BJ (cell line): ENCODE measurements around the gene SUMO4. TPM values are rescaled to one million over a fixed set of nuclear protein-coding genes. Genes with fewer than 3 reads are reported as not detected.

Experiments used
- CTCF ChIA-PET: fragments of 350-600 bp; formaldehyde crosslinking; extraction: SDS; loops from one replicate; lab custom pipeline; 2021; ENCODE audit warnings: antibody characterized with exemption, inconsistent platforms; lab: Yijun Ruan, JAX
- POLR2A ChIA-PET: fragments of 300-600 bp; sonication (Branson Sonifier 250); formaldehyde crosslinking; extraction: SDS; loops from one replicate; lab custom pipeline; 2021; ENCODE audit warnings: antibody characterized with exemption; lab: Charles Lee
- DNase-seq: peaks from one replicate; pipeline ENCODE4 v3.0.0-alpha.2; 2011; ENCODE audit warnings: low read depth
- H3K27me3 ChIP-seq: 2 replicates; pipeline ENCODE4 v1.6.0; 2011; ENCODE audit warnings: low read length; ENCODE audit not compliant: control insufficient read depth, insufficient read depth
- H3K36me3 ChIP-seq: 2 replicates; pipeline ENCODE4 v1.5.1; 2011; ENCODE audit warnings: low read length; ENCODE audit not compliant: control insufficient read depth, insufficient read depth
- H3K4me3 ChIP-seq: 2 replicates; pipeline ENCODE4 v1.5.1; 2011; ENCODE audit warnings: low read depth, mild to moderate bottlenecking, control low read depth, low read length
- polyA plus RNA-seq: library from polyadenylated mRNA; depleted of rRNA; stranded (reverse); fragments of >200 nt; gene quantifications from 2 replicates; pipeline ENCODE4 v1.2.3, GENCODE V29; 2011
- TF ChIP-seq, protein P1 (sequence below): IDR thresholded peaks from 2 replicates; pipeline ENCODE4 v1.5.1; 2011; ENCODE audit warnings: low read depth, mild to moderate bottlenecking, control low read depth, inconsistent platforms, low read length, moderate library complexity; ENCODE audit not compliant: insufficient read depth

SUMO4 gene
- polyA plus RNA-seq, 1 experiment = not detected

DNA sequence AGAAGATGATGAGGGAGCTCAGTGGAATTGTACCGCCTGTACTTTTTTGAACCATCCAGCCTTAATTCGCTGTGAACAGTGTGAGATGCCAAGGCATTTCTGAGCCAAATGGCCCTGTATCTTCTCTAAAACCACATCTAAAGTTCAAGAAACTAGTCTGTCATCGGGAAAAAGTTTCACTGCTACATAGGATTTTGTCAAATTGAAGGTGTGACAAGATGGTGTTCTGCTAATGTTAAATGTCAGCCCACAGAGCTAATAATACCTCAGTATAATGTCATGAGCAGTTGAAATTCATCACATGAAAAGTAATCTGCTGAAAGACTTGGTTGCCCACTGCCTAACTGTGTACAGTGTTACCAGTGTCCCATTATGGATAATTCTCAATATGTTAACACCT is 9.6 kb downstream of the SUMO4 start:
- ChIA-PET POLR2A (no interaction called here), CTCF (interaction anchor here (0.6 kb wide), 1 partner anchor 9 kb away, joined by 3 read pairs; no protein-coding TSS in a partner anchor)
- no peak for DNase-seq
- Histone ChIP-seq H3K36me3 (peaks cover 3% of the 10 kb centered on the region; the same call in 1 of the 2 replicates), H3K4me3 (no peak overlapping the region), H3K27me3 (no peaks in the 10 kb centered on the region)
- TF ChIP-seq, protein P1, sequence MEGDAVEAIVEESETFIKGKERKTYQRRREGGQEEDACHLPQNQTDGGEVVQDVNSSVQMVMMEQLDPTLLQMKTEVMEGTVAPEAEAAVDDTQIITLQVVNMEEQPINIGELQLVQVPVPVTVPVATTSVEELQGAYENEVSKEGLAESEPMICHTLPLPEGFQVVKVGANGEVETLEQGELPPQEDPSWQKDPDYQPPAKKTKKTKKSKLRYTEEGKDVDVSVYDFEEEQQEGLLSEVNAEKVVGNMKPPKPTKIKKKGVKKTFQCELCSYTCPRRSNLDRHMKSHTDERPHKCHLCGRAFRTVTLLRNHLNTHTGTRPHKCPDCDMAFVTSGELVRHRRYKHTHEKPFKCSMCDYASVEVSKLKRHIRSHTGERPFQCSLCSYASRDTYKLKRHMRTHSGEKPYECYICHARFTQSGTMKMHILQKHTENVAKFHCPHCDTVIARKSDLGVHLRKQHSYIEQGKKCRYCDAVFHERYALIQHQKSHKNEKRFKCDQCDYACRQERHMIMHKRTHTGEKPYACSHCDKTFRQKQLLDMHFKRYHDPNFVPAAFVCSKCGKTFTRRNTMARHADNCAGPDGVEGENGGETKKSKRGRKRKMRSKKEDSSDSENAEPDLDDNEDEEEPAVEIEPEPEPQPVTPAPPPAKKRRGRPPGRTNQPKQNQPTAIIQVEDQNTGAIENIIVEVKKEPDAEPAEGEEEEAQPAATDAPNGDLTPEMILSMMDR = no peak

DNA sequence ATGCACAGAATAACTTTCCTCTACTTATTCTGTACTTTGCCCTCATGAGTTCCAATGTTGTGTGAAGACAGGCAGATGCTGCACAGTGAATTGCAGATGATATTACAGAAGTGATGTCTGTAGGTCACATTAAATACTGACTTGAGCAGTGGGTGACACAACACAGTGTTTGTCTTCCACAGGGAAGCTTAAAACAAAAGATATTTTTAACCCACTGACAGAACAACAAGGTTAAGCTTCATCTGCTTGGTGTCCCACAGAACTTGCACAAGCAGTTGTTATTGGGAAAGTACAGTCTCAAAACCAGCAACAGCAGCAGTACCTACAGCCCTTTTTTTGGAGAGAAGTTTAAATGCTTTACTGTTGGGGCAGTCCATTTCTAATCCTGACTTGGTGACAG is 10.5 kb downstream of the SUMO4 start:
- no peaks in the 10 kb centered on the region for H3K27me3 ChIP-seq
- H3K4me3 ChIP-seq = no peak overlapping the region
- peaks cover 3% of the 10 kb centered on the region; the same call in 1 of the 2 replicates for H3K36me3 ChIP-seq
- DNase-seq = no peak
- ChIA-PET CTCF (no interaction called here), POLR2A (no interaction called here)
- TF ChIP-seq, protein P1 = no peak

DNA sequence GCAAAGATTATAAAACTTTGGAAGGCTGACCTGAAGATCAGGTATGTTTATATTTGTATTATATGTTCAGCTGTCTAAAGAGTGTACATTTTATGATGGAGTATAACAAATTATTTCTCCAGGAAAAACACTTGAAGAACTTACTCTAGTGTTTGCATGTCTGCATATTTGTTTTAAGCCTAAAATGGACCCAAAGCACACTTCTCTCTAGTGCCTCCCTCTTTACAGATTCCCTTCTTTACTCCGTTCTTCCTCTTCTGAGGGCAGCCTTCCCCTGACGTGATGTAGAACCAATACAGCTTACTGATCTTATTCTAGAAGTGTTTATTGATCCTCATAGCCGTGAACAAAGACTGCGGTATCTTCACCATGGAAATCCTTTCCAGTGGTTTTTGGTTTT is 13.9 kb downstream of the SUMO4 start:
- POLR2A ChIA-PET = no interaction called here
- Histone ChIP-seq H3K4me3 (no peak overlapping the region), H3K36me3 (peaks cover 3% of the 10 kb centered on the region; the same call in 1 of the 2 replicates), H3K27me3 (no peaks in the 10 kb centered on the region)
- CTCF ChIA-PET = interaction anchor here (0.7 to 1.6 kb wide), 3 partner anchors 10 to 337 kb away, joined by 3 to 9 read pairs (median 3); no protein-coding TSS in a partner anchor
- TF ChIP-seq, protein P1 = no peak
- no peak for DNase-seq

DNA sequence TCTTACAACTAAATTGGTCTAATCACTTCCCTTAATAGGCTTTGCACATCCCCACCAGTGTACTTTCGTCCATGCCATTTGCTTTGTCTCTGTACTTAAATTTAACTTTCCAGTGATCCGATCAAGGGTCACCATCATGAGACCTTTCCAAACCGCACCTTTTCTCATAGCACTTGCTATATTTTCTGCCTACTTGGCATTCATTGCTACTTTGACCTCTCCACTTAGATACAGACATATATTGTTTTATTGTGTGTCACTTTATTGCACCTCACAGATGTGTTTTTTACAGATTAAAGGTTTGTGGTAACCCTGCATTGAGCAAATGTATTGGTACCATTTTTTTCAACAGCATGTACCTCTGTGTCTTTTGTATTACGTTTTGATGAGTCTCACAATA is 14.8 kb downstream of the SUMO4 start:
- TF ChIP-seq, protein P1 = no peak
- Histone ChIP-seq H3K36me3 (peaks cover 2% of the 10 kb centered on the region; the same call in 1 of the 2 replicates), H3K4me3 (no peak overlapping the region), H3K27me3 (no peaks in the 10 kb centered on the region)
- CTCF ChIA-PET = no interaction called here
- no peak for DNase-seq
- POLR2A ChIA-PET = no interaction called here

DNA sequence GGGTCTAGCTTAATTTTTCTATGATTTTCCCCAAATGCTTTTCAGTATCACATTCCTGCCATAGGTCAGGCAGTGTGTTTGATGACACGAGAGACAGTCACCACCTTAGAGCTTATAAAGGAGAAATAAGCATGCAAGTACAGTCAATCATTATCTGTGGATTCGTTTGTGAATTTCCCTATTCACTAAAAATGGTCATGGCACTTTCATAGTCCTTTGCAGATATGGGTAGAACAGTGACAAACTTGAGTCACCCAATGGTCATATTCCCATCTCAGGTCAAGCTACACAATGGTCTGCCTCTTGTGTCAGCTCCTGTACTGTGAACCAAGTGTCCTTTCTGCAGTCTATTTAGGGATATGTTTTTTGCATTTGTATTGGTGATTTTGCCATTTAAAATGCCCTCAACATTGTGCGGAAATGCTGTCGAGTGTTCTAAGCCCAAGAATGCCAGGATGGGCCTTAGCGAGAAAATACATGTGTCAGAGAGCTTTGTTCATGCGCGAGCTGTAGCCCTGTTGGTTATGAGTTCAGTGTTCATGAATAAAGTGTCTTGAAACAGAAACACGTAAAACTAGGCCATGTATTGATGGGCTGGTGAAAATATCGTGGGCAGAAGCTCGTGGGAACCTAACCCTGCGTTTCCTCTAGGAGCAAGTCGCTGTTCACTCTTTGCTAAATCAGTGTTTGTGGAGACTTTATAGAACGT is 19.8 kb downstream of the SUMO4 start:
- no peaks in the 10 kb centered on the region for H3K27me3 ChIP-seq
- no peaks in the 10 kb centered on the region for H3K36me3 ChIP-seq
- ChIA-PET CTCF (interaction anchor here (0.6 to 4.2 kb wide), 3 partner anchors 12 to 16 kb away, joined by 3 to 23 read pairs (median 3); no protein-coding TSS in a partner anchor), POLR2A (no interaction called here)
- no peak overlapping the region for H3K4me3 ChIP-seq
- DNase-seq = no peak
- TF ChIP-seq, protein P1 = no peak
